NCI-H2081 treated with DMSO at 0.1 percent for 48 hours (cell line): ENCODE measurements around the gene WNT11.

ENCODE experiments used
- DNase-seq: peaks from one replicate; lab custom pipeline; 2025; lab: John Stamatoyannopoulos, UW

WNT11 gene

DNA sequence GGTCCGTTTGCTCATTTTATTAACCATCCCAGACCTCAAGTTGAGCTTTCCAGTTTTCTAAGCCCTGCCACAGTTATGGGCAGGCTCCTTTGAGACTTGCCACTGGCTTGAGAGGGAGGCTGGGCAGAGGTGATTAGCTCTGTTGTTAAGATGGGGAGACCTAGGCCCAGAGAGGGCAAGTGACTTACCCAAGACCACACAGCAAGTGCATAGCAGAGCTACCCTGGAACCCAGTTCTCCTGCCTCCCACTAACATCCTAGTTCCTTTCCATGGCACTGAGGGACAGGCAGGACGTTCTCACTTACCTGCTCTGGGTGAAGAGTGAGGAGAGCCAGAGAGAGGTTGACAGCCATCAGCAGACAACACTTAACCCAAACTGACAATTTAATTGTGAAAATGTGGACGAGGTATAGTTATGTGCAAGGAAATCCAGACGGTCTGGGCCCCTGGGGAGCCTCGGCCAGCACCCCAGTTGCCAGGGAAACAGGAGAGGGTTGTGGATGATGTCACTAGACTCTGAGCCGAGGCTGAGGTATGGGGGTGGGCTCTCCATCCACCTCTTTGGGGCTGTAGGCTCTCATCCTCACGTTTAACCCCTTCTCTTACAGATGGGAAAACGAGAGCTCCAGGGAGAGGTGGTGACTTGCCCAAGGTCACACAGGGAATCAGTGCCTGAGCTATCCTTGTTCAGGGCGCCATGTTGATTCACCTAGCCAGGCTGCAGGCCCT is 12.3 kb upstream of the WNT11 start:
- no peak for DNase-seq

DNA sequence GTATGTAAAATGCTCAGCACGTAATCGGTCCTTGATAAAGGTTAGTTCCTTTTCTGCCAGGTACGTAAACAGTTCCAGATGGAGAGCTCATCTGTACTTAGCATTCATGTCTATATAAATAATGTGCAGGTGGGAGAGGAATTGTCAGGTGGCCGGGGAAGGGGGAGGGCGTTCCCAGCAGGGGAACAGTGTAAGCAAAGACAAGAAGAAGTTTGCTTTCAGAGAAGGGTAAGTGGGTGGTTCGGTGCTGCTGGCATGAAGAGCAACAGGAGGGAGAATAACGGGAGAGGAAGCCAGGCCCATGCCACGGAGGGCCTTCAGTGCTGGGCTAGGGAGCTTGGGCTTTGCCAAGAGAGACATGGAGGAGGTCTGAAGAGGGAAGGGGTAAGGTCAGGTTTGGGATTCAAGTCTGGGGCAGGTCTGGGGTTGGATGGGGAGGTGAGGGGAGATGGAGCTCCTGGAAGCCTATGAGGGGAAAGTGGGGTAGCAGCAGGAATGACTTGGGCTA is 11.4 kb upstream of the WNT11 start:
- DNase-seq: peak; percentile 41

DNA sequence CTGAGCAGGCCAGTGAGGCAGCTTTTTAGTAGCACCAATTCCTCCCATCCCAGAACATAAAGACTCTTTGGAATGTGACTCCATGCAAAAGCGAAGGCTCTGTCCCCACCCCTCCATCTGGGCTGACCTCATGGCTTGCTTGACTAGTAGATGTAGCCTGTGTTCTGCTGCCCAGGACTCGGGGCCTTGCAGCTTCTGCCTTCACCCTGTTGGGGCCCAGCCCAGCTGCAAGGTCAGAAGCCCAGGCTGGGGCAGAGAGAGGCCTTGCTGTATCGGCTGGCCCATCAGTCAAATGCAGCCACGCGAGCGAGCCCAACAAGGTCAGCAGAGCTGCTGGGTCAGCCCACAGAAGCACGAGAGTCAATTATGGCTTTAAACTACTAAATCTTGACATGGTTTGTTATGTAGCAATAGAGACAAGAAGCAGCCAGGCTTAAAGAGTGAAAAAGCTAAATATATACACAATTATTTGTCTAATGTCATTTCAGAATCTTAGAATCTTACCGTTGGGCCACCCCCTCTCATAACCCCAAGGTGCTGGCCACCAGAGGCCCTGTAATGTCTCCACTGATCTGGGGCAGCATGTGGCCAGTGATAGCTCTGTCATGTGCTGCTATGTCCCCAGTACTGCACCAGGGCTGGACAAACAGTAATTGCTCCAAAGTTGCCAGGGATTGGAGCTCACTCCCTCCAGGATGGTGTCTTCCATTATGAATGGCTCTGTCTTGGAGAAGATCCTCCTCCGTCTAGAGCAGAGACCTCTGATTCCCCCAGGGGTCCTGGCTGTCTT is 10.4 kb upstream of the WNT11 start:
- DNase-seq: no peak

DNA sequence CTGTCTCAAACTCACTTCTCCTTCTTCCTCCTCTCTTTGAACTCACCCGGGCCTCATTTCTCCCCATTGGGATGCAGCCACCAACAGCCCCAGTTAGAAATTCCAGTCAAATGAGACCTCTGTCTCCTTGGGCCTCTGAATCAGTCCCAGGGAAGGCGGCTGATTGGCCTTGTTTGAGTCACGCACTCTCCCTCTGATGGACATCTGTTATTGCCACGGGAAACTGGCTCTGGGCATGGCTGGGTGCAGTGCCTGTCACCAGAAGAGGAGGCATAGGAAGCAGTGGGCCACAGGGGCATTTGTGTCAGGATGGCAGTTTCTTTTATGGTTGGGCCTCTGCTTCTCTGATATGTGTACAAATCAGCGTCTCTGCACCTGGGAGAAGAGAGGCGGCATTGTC is 9.6 kb upstream of the WNT11 start:
- no peak for DNase-seq

DNA sequence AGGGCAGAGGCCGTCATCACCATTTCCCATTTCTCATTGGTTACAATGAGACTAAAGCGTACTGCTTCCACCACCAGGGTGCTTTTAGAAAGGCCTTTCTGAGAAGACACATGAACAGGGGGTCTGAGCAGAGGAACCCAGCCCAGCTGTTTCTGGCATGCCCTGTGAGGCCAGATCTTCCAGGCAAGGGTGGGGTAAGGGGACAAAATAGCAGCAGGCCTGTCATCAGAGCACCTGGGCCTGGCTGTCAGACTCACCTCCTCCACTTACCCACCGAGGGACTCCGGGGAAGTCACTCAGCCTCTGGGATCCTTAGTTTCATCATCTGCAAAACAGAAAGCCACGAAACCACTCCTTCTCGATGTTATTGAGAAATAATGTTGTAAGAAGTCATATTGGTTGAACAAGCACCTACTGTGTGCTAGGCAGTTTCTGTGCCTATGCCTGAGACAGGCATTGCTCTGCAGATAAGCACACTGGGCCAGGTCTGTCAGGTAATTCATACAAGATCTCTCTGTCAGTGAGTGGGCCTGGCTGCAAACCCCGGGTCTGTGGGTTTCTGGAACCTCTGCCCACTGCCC is 8.8 kb upstream of the WNT11 start:
- no peak for DNase-seq

DNA sequence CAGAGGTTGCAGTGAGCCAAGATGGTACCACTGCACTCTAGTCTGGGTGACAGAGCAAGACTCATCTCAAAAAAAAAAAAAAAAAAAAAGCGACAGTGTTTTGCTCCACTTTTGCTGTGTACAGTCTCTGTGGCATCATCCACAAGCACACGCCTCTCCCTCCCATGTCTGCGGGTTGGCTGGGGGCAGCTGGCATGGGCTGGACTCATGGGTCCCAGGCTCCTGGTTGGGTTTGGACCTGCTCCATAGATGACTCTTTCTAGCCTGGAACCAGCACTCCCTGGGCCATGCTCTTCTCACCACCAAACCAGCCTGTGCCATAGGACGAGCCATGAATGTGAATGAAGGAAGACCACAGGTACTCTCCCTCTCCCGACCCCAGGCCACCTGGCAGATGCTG is 7.9 kb upstream of the WNT11 start:
- no peak for DNase-seq

DNA sequence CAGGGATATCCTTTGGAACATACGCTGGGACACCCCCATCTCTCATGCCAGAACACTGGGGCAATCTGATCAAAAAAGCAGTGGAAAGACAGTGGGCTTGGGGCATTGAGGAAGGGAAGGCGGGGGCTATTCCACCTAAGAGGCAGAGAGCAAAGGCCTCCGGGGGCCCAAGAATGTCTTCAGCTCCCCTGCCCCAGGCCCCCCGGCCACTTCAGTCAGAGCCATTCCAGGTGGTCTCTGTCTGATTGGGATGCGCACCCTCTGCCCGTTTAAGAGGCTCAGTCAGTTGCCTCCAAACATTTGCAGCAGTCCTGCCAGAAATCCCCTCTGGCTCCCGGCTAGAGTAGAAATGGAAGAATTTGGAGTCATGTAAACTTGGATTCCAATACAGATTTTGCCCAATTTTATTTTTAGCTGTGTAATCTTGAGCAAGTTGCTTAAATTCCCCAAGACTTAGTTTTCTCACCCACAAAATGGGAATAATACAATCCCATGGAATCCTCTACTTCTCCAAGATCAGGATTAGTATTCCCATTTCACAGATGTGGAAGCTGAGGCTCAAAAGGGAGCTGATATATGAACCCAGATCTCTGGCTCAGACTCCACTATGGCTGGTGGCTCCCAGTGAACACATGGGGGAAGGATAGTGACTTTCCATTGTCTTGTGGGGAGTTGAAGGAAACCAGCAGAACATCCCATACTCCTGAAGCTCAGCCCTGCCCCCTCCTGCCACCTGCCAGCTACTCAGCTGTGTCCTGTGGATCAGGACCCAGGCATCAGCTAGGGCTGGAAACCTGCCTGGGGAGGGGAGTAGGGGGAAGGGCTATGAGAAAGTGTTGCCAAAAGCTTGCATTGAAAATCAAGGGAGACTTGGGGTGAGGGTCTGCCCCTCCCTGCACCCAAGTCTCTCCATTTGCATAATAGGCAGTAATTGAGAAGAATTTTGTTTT is 6.1 kb upstream of the WNT11 start:
- no peak for DNase-seq

DNA sequence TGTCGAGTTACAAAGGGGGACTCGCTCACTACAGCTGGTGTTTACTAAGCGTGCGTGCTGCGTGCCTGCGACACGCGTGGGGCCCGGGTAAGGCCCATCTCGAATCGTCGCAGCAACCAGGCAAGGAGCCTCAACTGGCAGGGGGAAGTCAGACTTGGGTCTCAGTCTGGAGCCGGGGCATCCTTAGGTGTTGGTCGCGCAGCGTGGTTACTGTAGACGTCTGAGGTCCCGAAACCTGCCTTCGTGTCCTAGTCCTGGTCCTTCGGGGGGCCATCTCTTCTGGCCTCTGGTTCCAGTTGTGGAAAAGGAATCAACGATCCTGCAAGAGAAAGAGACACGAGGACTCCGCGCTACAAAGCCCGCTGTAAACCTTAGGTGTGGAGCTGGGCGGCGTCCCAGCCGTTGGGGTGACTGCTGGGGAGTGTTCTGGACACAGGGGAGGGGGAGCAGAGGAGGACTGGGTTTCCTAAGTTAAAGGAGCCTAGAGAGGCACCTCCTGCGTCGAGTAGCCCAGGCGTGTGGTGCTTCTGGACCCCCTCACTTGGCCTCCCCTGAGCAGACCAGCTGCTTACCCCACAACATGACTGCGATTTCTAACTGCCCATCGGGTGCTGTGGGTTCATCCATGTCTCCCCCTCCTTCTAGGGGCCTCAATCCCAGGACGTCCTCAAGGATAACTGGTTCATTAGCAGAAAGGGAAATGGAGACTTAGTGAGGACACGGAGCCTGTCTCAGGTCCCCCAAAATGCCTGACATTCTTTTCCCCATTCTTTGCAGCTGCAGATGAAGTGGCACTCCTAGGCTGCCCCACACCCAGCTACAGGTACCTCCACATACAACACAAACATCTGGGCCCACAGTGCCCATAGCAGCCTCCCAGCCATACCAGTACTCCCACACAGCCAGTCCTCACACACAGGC is 4.9 kb upstream of the WNT11 start:
- no peak for DNase-seq

DNA sequence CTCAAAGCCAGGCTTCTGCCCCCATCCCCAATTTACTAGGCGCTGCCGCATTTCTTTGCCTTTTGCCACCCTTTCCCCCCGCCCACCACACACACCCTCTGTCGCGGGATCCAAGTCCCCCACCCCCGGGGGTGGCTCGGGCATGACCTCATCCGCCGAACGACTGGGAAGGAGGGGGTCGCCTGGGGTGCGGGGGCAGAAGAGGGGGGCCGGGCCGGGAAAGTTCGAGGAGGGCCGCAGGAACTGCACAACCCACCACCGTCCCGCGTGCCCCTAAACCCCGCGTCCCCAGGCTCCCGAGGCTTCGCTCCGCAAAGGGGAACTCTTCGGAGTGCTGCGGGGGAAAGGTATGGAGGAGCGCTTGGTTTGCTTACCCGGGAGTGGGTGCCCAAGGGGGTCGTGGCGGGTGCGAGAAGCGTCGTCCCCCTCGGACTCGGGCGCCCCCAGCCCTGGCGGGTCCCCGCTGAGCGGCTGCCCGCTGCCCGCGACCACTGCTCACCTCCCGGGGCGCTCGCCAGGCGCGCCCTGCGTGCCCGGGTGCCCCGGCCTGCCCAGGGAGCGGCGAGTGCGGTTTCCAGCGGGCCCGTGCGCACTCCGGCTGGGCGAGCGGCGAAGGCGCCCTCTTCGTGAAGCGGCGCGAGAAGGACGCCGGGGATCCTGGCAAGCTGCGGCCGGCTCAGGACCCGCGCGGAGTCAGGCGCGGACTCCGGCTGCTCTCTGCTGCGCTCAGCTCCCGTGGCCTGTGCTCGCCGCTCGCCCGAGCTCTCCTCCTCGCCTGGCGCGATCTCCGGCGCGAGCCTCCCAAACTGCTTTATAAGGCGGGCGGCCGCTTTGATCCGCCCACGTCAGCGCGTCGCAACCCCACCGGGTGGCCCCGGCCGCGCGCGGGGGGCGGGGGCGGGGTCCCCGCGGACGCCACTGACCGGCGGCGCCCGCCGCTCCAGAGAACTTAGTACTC is 4.0 kb upstream of the WNT11 start:
- DNase-seq: no peak

DNA sequence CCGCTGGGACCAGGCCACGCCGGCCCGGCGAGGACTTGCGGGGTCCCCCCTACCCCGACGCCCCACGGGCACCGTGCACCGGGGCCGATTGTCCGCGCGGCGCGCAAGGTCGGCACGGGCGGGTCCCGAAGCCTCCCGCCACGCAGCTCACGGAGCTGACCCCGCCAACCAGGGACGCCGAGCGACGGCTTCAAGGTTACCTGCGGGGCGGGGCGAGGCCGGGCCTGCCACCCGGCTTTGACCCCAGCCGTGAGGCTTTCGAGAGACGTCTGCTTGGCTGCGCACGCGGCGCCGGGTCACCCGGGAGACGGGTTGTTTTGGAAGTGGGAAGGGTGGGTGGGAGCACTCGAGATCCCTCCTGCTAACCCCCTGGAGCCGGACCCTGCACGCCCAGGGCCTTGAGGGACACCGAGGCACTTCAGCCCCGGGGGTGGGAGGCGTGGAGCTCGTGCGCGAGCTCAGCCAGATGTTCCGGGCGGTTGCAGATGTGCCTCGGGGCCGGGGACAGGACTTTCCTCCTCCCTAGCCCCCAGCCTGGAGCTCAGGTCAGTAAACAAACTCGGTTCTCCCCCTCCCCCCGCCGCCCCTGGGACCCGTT is 3.2 kb upstream of the WNT11 start:
- DNase-seq: no peak

DNA sequence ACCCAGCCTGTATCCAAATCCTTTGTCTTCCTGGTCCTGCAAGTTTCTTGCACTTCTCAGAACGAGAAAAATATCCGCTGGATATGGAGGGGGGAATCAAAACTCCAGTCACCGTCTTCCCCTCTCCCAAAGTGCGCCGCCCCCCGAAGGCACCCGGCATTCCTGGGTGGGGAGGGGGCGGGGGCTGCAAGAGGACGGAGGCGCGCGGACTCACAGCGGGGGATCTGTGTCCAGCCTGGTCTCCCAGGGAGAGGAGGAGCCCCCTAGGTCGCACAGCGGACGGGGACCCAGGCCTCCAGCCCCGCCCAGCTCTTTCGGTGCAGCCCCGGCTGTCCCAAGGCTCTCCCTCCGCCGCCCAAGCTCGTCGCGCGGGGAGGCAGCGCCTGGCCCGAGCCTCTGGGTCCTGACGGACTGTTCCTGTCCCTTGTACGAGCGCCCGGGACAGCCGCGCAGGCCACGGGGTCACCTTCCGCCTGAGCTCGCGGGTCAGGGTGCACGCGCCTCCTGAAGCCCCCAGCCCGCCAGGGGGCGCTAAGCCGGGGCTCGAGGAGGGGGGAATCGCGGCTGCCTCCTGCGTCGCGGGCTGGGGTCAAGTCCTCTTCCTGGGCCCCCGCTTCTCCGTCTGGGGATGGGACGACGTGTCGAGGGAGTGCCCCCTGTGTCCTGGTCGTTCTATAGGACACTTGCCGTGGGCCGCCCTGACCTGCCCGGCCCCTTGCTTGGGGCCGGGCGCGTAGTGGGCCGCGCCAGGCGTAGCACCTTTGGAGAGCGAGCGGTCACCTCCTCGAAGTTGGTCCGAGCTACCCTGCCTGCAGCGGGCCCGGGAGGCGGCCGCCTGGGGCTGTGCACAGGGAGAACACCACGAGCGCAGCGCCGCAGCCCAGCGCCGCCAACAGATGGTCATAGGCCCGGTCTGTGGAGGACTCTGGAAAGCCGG is 2.4 kb upstream of the WNT11 start:
- no peak for DNase-seq

DNA sequence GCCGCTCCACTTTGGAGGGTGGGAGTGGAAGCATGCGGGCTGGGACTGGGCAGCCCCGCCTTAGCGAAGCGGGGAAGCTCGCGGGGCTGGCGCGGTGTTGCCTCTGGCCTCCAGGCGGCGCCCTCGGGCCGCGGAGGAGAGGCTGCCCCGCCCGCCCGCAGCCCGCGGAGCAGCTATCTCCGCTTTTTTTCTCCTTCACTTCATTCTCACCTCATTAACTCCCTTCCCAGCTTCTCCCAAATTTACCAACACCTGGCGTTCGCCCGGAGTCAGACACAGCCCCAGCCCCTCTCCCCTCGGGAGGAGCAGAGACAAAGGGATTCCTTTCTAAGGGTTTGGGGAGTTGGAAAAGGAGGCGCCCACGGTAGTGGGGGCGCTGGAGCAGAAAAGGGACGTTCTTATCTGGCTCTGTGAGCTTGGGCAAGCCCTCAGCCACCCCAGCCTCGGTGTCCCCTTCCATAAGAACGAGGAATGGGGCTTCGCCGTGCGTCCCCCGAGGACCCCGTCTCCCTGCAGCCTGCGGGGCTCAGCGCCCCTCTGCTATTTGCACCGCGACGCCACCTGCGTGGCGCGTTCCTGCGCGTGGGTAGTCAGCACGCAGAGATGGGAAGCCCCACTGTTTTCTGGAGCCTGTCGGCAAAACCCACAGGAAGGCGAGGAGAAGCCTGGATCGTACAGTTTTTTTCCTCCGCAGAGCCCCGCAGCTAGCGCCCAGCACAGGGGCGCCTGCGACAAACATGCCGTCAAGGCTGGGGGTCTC is 1.5 kb upstream of the WNT11 start:
- no peak for DNase-seq

DNA sequence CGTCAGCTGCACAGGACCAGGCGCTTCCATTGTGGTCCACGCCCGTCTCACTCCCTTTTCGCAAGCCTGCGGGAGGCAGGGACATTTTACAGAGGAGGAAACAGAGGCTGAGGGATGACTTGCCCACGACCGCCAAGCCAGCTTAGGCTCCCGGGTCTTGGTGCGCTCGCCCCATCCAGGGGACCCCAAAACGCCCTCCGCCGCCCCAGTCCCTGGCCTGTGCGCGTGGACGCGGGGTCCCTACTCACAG is 300 bp downstream of the WNT11 start:
- no peak for DNase-seq

DNA sequence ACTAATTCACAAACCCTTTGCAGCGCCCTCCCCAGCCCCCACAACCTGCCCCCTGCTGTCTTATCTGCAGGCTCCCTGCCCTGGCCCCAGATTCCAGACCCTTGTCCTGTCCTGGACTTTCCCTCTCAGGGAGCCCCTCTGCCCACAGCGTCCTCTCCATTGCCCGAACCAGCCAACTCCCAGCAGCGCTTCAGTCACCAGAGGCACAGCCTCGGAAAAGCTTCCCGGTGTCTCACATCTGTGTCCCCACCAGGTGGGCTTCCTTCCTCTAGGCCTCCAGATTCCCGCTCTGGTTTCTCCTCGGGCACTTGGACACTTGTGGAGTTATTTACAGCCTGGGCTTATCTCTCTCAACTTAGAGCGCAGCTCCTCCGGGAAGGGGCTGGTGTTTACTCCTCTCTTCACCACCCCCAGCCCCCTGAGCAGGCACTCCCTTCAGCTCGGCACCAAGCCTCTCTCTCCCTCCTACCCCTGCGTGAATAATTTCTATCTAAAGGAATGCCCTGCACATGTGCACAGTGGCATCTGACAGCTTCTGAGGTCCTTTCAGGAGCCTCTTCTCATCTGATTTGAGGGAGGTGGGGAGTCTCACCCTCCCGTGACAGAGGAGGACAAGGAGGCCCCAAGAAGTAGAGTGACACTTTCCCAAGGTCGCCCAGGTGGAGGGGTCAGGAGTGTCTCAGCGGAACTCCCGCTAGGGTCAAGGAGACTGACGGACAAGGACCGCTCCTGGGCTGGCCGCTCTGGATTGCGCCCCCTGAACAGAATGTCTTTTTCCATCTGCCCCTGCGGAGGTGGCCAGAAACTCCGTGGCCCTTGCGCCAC is 838 bp downstream of the WNT11 start:
- no peak for DNase-seq

DNA sequence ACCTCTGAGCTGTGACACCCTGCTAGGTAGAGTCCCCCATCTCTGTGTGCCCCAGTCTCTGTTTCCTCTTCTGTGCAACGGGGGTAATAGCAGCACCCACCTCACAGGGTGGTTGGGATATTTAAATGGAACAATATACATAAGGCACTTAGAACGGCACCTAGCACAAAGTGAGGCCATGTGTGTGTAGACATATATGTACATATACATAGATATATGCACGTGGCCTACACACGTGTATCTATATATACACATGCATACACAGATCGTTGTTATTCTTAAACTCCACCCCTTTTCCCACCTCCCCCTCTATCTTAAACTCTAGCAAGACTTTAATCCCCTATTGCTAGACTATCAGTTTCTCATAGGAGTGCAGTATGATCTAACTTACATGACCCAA is 2.4 kb downstream of the WNT11 start:
- DNase-seq: no peak

DNA sequence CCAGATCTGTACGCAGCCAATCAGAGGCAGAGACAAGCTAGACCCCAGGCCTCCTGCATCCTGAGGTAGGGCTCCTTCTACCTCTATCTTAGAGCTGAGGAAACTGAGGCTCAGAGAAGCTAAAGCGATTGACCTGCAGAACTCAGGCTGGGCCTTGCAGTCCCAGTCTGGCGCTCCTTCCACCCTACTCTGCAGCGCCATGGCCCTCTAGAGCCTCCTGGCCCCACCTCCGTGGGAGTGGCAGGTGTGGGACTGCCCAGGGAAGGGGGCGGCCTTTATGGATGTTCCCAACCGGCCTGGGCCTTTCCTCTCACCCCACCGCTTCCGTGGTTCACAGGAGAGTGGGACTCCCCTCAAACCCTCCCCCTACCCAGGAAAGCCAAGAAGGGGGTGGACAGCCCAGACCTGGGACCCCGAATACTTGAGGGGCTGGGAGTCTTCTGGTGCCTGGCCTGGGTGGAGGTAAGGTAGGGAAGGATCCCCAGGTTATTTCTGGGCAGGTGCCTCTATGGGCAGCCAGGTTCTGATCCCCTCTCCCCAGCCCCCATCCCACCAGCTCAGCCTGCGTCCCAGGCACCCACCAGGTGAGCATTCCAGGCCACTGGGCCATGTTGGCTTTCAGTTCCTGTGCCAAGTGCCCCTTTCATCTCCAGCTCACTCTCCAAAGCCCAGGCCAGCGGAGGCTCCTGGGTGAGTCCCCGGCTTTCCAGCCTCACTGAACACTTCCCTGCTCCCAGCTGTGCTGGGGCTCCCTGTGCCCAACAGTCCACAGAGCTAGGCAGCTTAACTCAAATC is 3.0 kb downstream of the WNT11 start:
- no peak for DNase-seq
